HG02938 (cell line): ENCODE measurements around the gene UBR4.

ENCODE experiments used
- ATAC-seq: cut with Tn5 transposase; IDR thresholded peaks from one replicate; pipeline ENCODE4 v1.9.1; 2021; ENCODE audit warnings: mild to moderate bottlenecking, moderate library complexity; ENCODE audit not compliant: unreplicated experiment

UBR4 gene

DNA sequence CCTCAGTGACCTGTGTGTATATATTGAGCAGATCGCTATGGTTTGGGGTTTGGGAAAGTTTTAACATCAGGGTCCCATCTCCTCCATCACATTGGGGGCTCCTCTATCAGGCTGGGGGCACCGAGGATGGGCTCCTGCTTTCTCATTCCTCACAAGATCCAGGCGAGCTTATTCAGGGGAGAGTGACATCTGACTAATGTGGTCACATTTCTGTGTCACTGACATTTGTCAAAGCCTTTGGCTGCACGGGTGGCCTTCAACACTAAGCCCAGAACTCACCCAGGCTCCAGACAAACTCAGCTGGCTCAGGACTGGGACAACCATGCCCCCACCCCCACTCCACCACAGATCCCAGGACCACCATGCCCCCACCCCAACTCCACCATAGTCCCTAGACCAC is 150.3 kb downstream of the UBR4 start:
- ATAC-seq, result no peak

DNA sequence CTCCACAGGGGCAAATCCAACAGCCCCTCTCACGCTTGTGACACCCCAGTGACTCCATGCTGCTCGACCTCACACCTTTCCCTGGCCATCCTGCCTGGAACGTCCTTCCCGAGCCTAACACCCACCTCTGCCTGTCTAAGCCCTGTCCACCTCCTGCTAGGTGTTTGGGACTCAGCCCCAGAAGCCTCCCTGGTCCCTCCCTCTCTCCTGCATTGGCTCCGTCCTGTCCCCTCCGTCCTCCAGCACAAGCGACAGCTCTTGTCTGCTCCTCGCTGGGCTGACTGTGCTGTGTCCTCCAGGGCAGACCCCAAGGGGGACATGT is 151.6 kb downstream of the UBR4 start:
- no peak for ATAC-seq

DNA sequence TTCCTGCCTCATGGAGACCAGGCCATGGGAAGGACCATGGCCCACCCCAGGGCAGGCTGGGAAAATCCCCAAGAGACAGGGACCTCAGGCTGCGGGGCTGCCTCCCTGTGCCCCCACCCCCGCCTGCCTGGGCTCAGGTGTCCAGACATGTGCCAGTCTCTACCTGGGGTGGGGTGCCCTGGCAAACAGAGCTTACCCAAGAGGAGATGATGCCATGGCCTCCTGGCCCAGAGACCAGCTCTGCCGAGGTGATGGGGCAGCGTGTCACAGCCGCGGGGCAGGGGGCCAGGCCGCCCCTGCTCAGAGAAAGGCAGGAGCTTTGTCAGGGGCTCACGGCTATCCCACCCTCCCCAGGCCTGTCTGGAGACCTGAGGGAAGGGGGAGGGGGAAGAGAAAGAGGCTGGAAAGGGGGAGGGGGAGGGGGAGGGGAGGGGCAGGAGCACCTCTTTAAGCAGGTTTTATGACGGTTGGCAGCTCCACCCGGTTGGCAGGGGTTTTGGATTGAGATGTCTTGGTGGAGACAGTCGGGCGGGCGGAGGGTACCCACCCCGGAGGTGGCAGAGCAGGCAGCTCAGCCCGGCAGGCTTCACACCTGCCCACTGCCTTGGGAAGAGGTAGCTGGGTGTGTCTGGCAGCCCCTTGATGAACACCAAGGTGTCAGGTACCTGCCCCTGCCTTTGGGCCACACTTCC is 152.1 kb downstream of the UBR4 start:
- ATAC-seq, result no peak

DNA sequence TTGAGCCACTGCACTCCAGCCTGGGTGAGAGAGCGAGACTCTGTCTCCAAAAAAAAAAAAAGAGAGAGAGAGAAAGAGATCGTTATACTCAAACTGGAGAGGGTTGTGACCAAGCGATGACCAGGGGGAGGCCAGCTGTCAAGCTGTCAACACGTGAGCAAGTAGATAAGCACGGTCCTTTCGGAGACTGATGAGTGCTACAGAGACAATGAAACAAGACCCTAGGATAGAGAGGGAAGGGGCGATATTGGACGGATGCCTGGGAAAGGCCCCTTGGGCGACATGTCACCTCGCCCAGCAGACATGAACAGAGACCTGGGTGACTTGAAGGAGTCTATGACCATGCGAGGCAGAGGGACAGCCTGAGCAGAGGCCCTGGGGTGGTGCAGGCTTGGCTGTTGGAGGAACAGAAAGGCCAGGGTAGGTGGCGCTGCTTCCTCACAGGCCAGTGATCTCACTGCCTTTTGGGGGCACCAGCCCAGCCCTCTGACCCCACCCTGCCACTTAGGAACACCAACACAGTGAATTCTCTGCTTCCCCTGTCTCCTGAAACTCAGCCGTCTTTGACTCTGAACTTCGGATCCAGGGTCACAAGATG is 152.8 kb downstream of the UBR4 start:
- no peak for ATAC-seq

- no peak for ATAC-seq
Observed at GRCh38 chr1:19055701-19056100, 154.4 kb downstream of the UBR4 start.

DNA sequence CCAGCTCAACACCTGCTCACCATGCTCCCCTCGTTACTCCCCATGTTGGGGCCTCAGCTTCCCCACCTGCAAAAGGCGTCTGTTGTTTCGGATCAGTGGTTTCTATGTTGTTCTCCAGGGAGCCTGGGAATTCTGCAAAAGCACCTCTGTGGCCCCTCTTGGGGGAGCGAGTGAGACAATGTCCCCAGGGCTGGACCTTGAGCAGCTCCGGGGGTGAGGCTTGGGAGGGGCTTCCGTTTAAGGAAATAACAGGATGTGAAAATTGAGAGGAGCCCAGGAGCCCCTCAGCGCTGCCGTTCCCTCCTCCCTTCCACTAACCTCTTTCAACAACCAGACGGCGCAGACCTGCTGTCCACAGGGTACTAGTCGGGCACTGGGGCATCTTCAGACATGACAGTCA is 155.1 kb downstream of the UBR4 start:
- no peak for ATAC-seq

- ATAC-seq, result no peak
Observed at GRCh38 chr1:19054216-19054615, 155.8 kb downstream of the UBR4 start.

DNA sequence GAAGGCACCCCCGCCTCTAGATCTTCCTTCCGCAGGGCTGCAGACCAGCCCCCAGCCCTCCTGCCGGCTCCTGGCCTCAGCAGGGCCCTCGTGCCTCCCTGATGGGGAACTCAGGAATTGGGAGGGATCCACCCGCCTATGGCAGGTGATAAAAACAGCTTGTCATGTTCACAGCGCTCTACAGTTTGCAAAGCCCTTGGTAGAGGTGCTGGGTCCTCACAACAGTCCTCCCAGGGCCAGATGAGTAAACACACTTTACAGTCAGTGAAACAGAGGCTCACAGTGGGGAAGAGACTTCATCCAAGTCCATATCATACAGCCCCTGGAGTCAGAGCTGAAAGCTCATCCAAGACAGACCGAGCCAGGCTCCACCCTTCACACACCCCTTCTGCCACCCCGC is 156.6 kb downstream of the UBR4 start:
- ATAC-seq, result no peak

DNA sequence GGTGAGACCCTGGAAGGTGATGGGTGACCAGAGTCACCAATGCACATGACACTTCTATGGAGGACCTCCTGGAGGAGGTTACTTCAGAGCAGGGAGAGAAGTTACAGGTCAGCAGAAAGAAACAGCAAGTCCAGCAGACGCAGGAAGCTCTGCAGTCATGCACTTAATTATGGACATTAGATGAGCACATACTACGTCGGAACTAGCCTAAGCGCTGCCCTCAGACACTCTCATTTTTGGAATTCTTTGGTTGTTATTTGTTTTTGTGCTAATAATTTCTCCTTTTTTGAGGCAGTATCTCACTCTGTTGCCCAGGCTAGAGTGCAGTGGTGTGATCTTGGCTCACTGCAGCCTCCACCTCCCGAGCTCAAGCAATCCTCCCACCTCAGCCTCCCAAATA is 160.3 kb downstream of the UBR4 start:
- no peak for ATAC-seq

GRCh38 chr1:19049128-19049768 is 160.8 kb downstream of the UBR4 start:
- no peak for ATAC-seq

GRCh38 chr1:19046972-19047731 is 162.9 kb downstream of the UBR4 start:
- no peak for ATAC-seq

DNA sequence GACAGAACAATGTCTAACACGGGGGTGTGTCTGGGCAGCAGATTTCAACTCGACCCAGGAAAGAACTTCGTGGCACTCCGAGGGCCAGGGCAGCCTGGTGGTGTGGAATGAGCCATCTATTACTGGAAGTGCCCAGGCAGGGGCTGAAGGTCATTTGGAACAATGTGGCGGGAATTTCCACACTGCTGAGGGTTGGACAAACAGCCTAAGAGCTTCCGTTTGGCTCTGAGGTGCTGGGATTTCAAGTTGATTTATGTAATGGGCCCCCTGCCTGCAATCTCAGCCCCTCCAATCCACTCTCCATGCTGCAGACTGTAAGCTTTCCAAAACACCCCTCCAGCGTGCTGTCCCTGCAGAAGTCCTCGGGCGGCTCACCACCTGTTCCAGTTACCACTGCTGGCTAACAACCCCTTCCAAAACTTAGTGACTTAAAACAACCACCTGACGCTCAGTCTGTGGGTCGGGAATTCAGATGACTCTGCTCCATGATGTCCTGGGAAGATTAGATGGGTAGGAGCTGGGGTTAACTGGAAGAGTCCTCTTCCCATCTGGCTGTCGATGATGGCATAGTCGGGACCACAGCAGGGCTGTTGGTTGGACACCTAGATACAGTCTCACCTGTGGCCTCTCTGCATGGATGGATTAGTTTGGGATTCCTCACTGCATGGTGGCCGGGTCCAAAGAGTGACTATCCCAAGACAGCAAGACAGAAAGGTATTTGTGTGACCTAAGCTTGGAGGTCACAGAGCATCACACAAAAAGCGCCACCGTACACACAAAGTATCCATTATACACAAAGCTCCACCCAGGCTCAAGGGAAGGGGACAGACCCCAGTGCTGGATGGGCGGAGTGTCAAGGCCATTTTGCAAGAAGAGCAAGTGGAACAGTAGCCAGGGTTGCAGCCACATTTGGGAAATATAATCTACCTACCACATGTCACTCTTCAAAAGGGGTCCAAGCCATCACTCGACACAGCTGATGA is 163.9 kb downstream of the UBR4 start:
- no peak for ATAC-seq

- no peak for ATAC-seq
Observed at GRCh38 chr1:19044975-19045831, 164.9 kb downstream of the UBR4 start.

DNA sequence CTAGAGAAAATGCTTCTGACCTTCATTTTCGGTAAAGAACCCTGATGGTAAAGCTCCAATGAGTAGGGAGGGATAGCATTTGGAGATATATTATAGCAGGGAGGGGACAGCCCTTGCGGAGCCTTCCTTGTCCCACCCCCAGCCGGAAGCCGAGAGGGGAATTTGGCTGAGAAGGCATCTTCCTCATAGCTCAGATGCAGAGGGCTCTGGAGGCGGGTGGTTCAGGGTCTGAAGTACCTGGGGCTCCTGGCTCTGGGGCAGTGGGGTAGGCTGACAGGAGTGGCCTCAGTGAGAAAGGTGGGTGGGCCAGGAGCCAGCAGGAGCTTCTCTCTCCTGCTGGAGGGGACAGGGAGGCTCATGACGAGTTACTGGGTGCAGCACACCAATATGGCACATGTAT is 165.6 kb downstream of the UBR4 start:
- ATAC-seq, result no peak

DNA sequence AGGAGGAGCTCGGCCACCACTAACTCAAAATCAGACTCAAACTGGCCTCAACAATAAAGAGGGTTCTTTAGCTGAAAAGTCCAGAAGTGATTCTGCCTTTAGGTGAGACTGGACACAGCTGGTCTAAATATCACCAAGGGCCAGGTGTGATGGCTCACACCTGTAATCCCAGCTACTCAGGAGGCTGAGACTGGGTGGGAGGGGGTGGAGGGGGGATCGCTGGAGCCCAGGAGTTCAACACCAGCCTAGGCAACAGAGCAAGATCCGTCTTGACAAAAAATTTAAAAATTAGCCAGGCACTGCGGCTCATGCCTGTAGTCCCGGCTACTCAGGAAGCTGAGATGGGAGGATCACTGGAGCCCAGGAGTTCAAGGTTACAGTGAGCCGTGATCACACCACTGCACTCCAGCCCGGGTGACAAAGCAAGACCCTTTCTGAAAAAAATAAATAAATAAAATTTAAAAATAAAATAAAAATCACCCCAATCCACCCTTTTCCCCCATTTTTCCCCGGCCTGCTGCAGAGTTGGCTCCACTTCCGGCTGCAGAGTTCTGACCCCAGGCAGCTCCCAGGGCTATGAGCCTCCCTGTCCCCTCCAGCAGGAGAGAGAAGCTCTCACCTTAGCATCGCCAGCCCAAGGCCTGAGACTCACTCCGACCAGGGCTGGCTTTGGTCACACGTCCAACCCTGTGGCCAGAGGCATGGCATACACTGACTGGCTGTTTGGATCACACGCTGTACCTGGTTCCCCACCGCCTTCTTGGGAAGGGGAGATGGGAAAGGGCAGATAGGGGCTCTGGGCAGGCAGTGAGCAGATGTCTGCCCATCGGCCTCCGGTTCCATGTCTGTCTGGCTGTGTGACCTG is 166.3 kb downstream of the UBR4 start:
- no peak for ATAC-seq

DNA sequence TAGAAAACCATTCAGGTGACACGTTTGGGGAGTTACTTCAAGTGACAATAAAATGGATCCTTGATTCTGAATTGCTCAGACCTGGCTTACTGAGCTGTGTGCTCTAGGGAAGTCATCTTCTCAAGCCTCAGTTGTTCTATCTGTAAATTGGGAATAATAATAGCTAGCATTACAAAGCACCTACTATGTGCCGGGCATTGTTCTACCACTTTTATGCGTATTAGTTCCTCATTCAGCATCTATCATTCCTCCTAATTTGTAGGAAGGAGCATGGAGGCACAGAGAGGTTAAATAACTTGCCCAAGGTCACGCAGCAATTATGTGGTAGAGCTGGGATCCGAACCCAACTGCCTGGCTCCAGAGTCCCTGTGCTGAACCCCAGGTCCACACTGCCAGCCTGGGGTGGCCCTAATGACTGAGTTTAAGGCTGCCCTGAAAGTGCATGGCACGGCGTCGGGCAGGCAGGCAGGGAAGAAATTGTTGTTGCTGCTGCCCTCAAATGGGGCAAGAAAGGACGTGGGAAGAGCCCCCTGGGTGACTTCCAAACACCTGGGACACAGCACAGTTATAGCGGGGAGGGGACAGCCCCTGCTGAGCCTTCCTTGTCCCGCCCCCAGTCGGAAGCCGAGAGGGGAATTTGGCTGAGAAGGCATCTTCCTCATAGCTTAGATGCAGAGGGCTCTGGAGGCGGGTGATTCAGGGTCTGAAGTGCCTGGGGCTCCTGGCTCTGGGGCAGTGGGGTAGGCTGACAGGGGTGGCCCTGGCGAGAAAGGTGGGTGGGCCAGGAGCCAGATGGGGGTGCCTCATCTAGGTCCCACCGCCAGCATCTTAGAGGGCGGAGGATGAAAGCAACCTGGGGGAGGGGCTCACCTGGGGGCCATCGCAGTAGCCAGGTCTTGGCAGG is 167.1 kb downstream of the UBR4 start:
- no peak for ATAC-seq

DNA sequence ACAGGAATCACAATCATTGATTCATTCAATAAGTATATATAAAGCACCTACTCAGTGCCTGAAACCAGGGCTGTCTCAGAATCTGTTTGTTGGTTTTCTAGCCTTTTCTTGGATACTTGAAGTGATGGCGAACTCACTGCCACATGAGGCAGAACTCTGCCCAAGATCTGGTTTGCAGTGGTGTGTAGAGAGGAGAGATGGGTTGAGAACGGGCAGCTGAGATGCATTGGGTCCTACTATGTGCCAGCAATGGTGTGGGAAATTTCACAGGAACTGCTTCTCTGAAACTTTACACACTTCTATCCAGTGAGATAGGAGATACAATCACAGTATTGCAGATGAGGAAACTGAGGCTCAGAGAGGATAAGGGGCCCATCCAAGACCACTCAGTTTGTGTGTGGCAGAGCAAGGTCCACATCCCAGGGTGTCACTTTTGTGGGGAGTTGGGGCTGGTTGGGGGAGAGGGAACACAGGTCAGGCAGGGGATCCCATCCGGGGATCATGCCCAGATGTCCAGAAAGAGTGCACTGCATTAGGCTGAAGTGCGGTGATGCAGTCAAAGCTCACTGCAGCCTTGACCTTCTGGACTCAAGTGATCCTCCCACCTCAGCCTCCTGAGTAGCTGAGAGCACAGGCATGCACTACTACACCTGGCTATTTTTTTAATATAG is 169.9 kb downstream of the UBR4 start:
- ATAC-seq, result no peak
